NB4 (cell line): Measurements from ENCODE around the gene PCARE.

ENCODE experiments used
- POLR2A ChIP-seq: IDR thresholded peaks from 2 replicates; pipeline ENCODE4 v1.6.1; 2011; ENCODE audit warnings: mild to moderate bottlenecking; ENCODE audit not compliant: insufficient read length; ENCODE audit errors: extremely low read depth
- TF ChIP-seq, protein P1 (sequence below): IDR thresholded peaks from one replicate; pipeline ENCODE4 v1.5.1; 2012; ENCODE audit warnings: low read depth, low read length
- TF ChIP-seq, protein P2 (sequence below): IDR thresholded peaks from 2 replicates; pipeline ENCODE4 v1.6.1; 2011; ENCODE audit warnings: low read depth, low read length

DNA sequence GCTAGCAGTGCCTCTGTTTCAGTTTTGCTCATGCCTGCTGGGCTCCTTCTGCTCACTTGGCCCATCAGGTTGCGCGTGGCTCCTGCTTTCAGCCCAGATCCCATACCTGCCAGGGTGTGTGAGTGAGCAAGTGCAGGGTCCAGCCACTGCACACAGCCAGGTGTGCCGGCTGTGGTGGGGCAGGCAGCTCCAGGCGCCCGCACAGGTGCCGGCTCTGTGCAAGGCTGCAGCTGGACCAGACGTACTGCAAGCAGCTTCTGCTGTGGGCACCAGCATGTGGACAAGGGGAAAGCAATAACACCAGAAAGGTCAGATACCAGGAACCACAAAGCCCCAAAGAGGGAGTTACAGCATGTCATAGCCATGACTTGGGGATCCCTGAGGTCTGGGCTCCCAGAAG is 5.6 kb upstream of the PCARE start:
- TF ChIP-seq, protein P1, sequence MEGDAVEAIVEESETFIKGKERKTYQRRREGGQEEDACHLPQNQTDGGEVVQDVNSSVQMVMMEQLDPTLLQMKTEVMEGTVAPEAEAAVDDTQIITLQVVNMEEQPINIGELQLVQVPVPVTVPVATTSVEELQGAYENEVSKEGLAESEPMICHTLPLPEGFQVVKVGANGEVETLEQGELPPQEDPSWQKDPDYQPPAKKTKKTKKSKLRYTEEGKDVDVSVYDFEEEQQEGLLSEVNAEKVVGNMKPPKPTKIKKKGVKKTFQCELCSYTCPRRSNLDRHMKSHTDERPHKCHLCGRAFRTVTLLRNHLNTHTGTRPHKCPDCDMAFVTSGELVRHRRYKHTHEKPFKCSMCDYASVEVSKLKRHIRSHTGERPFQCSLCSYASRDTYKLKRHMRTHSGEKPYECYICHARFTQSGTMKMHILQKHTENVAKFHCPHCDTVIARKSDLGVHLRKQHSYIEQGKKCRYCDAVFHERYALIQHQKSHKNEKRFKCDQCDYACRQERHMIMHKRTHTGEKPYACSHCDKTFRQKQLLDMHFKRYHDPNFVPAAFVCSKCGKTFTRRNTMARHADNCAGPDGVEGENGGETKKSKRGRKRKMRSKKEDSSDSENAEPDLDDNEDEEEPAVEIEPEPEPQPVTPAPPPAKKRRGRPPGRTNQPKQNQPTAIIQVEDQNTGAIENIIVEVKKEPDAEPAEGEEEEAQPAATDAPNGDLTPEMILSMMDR = no peak
- no peak for TF ChIP-seq POLR2A
- TF ChIP-seq, protein P2, sequence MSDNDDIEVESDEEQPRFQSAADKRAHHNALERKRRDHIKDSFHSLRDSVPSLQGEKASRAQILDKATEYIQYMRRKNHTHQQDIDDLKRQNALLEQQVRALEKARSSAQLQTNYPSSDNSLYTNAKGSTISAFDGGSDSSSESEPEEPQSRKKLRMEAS = no peak
